ENCODE measurements around the gene KLC3. TPM values are rescaled to one million over a fixed set of nuclear protein-coding genes. Genes with fewer than 3 reads are reported as not detected.

Gene KLC3
- total and polyA plus RNA-seq, 2 of the 8 experiments (the other 6 are each of a cell fraction or from before 2014, with no cell fraction given): 1.3 to 2.8 TPM

DNA sequence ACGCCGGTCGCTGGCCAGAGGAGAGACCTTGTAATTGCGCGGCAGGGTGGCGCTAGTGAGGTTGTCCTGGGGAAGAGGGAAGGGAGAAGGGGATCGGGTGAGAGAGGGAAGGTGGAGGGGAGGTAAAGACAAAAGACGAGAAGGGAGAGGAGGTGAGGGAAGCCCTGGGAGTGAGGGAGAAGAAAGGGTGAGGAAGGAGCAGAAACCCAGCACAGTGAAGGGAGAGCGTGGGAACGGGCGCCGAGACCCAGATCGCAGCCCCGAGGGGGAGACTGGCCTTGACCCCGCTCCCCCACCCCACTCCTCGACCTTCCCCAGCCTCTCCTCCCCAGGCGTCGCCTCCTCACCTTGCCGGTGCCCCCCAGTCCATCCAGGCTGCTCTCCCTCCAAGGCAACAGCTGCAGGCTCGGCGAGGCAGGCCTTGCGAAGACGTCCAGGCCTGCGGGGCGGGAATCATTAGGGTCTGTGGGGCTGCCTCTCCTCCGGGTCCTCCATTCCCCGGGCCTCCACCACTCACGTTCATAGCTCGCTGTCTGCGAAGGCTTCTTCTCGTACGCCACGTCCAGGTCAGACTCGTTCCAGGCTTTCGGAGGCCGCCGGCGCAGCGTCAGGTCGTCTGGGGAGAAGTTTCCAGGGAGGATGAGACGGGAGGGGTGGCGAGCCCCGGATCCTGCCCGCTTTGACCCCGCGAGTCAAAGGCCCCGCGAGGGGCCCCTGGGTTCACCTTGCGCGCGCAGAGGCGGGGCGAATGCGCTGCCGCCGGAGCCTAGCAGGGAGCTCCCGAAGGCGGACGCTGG is 55.5 kb downstream of the KLC3 start (continued):
- TF ChIP-seq, protein P1, sequence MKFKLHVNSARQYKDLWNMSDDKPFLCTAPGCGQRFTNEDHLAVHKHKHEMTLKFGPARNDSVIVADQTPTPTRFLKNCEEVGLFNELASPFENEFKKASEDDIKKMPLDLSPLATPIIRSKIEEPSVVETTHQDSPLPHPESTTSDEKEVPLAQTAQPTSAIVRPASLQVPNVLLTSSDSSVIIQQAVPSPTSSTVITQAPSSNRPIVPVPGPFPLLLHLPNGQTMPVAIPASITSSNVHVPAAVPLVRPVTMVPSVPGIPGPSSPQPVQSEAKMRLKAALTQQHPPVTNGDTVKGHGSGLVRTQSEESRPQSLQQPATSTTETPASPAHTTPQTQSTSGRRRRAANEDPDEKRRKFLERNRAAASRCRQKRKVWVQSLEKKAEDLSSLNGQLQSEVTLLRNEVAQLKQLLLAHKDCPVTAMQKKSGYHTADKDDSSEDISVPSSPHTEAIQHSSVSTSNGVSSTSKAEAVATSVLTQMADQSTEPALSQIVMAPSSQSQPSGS (IDR thresholded peaks at IDR 0.05; ENCODE audit: low read length): no peak
- TF ChIP-seq RXRA (IDR thresholded peaks at IDR 0.05; ENCODE audit: insufficient read depth, low read depth, low read length) (no peak), CHD2 (IDR thresholded peaks at IDR 0.05; ENCODE audit: low read length) (0 out of 2 replicates have a peak, but pooled peaks have one; percentile 33), GTF2F1 (IDR thresholded peaks at IDR 0.05; ENCODE audit: borderline replicate concordance, low read depth, low read length) (no peak)

Data from H1 (cell line).